GM13977 (cell line): ENCODE data around the gene TRIM24.

Experiments used
- DNase-seq: peaks from one replicate; pipeline ENCODE4 v3.0.0; 2012; ENCODE audit warnings: low spot score
- CTCF ChIP-seq: IDR thresholded peaks from 2 replicates; pipeline ENCODE4 v1.5.1; 2012; ENCODE audit warnings: mild to moderate bottlenecking, control low read depth; ENCODE audit not compliant: insufficient read depth; ENCODE audit errors: extremely low read depth, missing control alignments
- in situ Hi-C: fragments of 300-500 bp; cut with MboI; formaldehyde crosslinking; loops from one replicate; pipeline ENCODE4 v1.12.0; 2022; ENCODE audit warnings: low sequenced_read_pairs, low pct_unique_long_range_greater_than_20kb, mixed read lengths, inconsistent platforms; ENCODE audit not compliant: unreplicated experiment

TRIM24 gene

GRCh38 chr7:138590154-138590553 lies 130.1 kb downstream of the TRIM24 start:
- in situ Hi-C loops: no loop called here
- TF ChIP-seq CTCF: no peak
- DNase-seq: no peak

GRCh38 chr7:138595454-138595853 lies 135.4 kb downstream of the TRIM24 start:
- no peak for TF ChIP-seq CTCF
- DNase-seq: no peak
- in situ Hi-C loops: no loop called here

GRCh38 chr7:138602451-138602850 lies 142.4 kb downstream of the TRIM24 start:
- in situ Hi-C loops: no loop called here
- no peak for DNase-seq
- no peak for TF ChIP-seq CTCF

- DNase-seq: no peak
- in situ Hi-C loops: no loop called here
- no peak for TF ChIP-seq CTCF
These were observed 143.7 kb downstream of the TRIM24 start for GRCh38 chr7:138603549-138604318.

GRCh38 chr7:138606236-138606635 lies 146.2 kb downstream of the TRIM24 start:
- in situ Hi-C loops: no loop called here

More at GRCh38 chr7:138606236-138606635, 146.2 kb downstream of the TRIM24 start:
- no peak for DNase-seq
- TF ChIP-seq CTCF: no peak
